Spleen (tissue), 7 donors: ENCODE results near the gene TPPP3.

Experiments used
- POLR2A ChIP-seq, 3 donors: fragments of 450-650 bp; IDR thresholded peaks; one replicate each; pipeline ENCODE4 v1.5.1; 2017; ENCODE audit warnings: antibody characterized with exemption in 3 of 3, mild to moderate bottlenecking in 1 of 3
- TF ChIP-seq, protein P1 (sequence below), 11 experiments: fragments of 200-600 bp in 7 of 11; fragments of 450-650 bp in 4 of 11; sonication (generic) in 4 of 11; IDR thresholded peaks in 8 of 11; conservative IDR thresholded peaks in 3 of 11; 1 replicate in 7 of 11; 2 replicates in 4 of 11; pipeline versions ENCODE4 v1.4.0 to v1.8.0; 2016 to 2021; ENCODE audit warnings: antibody characterized with exemption in 11 of 11, inconsistent platforms in 4 of 11, mild to moderate bottlenecking in 1 of 11
- donor health status: DM: no; HTN: no; CAD: no; lungs with moderate emphysema.
- donor health status: DM: no; HTN: no; CAD: no.
- donor health status: DM: no; HTN: no; CAD: no.

DNA sequence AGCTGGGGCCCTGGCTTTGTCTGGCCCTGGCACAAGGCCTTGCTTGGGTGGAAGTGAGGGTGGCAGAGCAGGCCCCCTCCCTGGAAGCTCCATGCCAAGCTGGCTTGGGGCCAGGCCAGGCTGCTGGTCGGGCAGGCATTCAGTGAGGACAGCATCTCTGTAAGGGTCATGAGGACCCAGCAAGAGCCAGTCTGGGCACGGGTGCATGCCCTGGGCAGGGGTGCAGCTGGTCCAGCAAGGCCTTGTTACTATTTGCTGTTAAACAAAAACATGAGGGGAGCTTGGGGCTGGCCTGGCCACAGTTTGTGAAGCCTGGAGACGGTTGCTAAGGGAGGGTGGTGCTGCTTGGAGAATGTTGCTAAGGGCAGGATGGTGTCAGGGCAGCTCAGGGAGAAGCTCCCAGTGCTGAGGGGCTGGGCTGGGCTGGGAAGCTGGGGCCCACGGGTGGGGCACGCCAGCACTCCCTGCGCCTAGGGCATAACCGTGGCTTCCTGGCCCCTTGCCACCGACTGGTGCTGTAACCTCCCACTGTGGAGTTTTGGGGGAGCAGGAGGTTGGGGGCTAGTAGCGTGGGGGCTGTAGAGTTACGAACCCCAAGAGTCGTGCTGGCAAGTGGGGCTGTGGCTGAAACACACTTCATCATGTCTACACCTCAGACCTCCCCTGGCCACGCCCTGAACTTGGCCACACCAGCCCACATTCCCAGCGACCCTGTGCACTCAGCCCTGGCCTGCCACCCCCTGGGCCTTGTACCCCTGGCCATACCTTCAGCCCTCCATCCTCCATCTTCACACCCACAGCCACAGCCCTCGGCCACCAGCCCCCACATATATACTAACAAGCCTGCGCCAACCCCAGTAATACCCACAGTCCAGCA is 1.6 kb downstream of the TPPP3 start:
- no peak for TF ChIP-seq POLR2A (IDR thresholded peaks at IDR 0.05)
- TF ChIP-seq, protein P1, sequence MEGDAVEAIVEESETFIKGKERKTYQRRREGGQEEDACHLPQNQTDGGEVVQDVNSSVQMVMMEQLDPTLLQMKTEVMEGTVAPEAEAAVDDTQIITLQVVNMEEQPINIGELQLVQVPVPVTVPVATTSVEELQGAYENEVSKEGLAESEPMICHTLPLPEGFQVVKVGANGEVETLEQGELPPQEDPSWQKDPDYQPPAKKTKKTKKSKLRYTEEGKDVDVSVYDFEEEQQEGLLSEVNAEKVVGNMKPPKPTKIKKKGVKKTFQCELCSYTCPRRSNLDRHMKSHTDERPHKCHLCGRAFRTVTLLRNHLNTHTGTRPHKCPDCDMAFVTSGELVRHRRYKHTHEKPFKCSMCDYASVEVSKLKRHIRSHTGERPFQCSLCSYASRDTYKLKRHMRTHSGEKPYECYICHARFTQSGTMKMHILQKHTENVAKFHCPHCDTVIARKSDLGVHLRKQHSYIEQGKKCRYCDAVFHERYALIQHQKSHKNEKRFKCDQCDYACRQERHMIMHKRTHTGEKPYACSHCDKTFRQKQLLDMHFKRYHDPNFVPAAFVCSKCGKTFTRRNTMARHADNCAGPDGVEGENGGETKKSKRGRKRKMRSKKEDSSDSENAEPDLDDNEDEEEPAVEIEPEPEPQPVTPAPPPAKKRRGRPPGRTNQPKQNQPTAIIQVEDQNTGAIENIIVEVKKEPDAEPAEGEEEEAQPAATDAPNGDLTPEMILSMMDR (IDR thresholded peaks at IDR 0.05 in 8 of 11, conservative IDR thresholded peaks at IDR 0.05 in 3 of 11) = no peak
